Bladder microvascular endothelial cell (primary cell): ENCODE data around the gene TAF11L6. TPM values are rescaled to one million over a fixed set of nuclear protein-coding genes. Genes with fewer than 3 reads are reported as not detected.

ENCODE experiments used
- total RNA-seq: library from RNA; depleted of rRNA; stranded (reverse); fragments of >200 nt; gene quantifications from 2 replicates; pipeline ENCODE4 v1.2.3, GENCODE V29; 2014

TAF11L6 gene
- not detected in 2 replicates for total RNA-seq

DNA sequence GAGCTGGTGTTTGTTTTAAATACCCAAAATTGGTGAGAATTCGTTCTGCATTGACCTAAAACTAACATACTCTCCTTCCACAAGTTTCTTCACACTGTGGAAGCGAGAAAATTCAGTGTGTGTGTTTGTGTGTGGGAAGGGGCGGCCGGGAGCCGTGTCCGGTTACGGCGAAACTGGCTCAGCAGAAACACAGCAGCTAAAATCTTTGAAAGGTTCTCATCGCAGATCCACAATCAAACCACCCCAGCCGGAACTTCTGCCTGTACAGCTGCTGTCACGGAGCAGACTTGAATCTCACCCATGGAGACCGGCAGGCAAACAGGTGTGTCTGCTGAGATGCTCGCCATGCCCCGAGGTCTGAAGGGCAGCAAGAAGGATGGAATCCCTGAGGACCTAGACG lies at the start of gene TAF11L6:
TAF11L6 (plus strand) TSS at position 301 of the 400 bp plus-strand sequence.

DNA sequence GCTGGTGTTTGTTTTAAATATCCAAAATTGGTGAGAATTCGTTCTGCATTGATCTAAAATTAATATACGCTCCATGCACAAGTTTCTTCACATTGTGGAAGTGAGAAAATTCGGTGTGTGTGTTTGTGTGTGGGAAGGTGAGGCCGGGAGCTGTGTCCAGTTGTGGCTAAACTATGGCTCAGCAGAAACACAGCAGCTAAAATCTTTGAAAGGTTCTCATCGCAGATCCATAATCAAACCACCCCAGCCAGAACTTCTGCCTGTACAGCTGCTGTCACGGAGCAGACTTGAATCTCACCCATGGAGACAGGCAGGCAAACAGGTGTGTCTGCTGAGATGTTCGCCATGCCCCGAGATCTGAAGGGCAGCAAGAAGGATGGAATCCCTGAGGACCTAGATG lies 30.5 kb upstream of the TAF11L6 start, which contains the start of gene TAF11L2:
TAF11L2 (plus strand) TSS at position 301 of the 400 bp plus-strand sequence.

DNA sequence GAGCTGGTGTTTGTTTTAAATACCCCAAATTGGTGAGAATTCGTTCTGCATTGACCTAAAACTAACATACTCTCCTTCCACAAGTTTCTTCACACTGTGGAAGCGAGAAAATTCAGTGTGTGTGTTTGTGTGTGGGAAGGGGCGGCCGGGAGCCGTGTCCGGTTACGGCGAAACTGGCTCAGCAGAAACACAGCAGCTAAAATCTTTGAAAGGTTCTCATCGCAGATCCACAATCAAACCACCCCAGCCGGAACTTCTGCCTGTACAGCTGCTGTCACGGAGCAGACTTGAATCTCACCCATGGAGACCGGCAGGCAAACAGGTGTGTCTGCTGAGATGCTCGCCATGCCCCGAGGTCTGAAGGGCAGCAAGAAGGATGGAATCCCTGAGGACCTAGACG lies 10.4 kb upstream of the TAF11L6 start, which contains the start of gene TAF11L3:
TAF11L3 (plus strand) TSS at position 301 of the 400 bp plus-strand sequence.

DNA sequence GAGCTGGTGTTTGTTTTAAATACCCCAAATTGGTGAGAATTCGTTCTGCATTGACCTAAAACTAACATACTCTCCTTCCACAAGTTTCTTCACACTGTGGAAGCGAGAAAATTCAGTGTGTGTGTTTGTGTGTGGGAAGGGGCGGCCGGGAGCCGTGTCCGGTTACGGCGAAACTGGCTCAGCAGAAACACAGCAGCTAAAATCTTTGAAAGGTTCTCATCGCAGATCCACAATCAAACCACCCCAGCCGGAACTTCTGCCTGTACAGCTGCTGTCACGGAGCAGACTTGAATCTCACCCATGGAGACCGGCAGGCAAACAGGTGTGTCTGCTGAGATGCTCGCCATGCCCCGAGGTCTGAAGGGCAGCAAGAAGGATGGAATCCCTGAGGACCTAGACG lies 7.0 kb upstream of the TAF11L6 start, which contains the start of gene TAF11L4:
TAF11L4 (plus strand) TSS at position 301 of the 400 bp plus-strand sequence.

DNA sequence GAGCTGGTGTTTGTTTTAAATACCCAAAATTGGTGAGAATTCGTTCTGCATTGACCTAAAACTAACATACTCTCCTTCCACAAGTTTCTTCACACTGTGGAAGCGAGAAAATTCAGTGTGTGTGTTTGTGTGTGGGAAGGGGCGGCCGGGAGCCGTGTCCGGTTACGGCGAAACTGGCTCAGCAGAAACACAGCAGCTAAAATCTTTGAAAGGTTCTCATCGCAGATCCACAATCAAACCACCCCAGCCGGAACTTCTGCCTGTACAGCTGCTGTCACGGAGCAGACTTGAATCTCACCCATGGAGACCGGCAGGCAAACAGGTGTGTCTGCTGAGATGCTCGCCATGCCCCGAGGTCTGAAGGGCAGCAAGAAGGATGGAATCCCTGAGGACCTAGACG lies 3.5 kb upstream of the TAF11L6 start, which contains the start of gene TAF11L5:
TAF11L5 (plus strand) TSS at position 301 of the 400 bp plus-strand sequence.

Other genes with a start within 250 kb of the TAF11L6 start
- not detected in 2 replicates for gene TAF11L2, start 30.4 kb upstream of the TAF11L6 start, total RNA-seq
- not detected in 2 replicates for gene TAF11L3, start 10.3 kb upstream of the TAF11L6 start, total RNA-seq
- not detected in 2 replicates for gene TAF11L4, start 6.9 kb upstream of the TAF11L6 start, total RNA-seq
- gene TAF11L5, start 3.4 kb upstream of the TAF11L6 start, total RNA-seq = not detected in 2 replicates
- not detected in 2 replicates for gene TAF11L7, start 57.1 kb downstream of the TAF11L6 start, total RNA-seq
- not detected in 2 replicates for gene TAF11L8, start 62.3 kb downstream of the TAF11L6 start, total RNA-seq
- not detected in 2 replicates for gene TAF11L9, start 65.7 kb downstream of the TAF11L6 start, total RNA-seq
- not detected in 2 replicates for gene TAF11L10, start 69.2 kb downstream of the TAF11L6 start, total RNA-seq
- not detected in 2 replicates for gene TAF11L11, start 75.5 kb downstream of the TAF11L6 start, total RNA-seq
- gene TAF11L12, start 81.7 kb downstream of the TAF11L6 start, total RNA-seq = not detected in 2 replicates
- gene TAF11L13, start 103.4 kb downstream of the TAF11L6 start, total RNA-seq = not detected in 2 replicates
- not detected in 2 replicates for gene TAF11L14, start 105.8 kb downstream of the TAF11L6 start, total RNA-seq